Skin of body (tissue), 2 donors: ENCODE measurements around the gene ATP5F1D. TPM values are rescaled to one million over a fixed set of nuclear protein-coding genes. Genes with fewer than 3 reads are reported as not detected.
A peak's percentile ranks its signal among the peaks of the same experiment; 100 is the strongest.

ENCODE experiments used
- DNase-seq: peaks from one replicate; lab custom pipeline; 2025; lab: John Stamatoyannopoulos, UW
- total RNA-seq: library from RNA; depleted of rRNA; stranded (reverse); fragments of >200 nt; gene quantifications from one replicate; pipeline ENCODE4 v1.2.3, GENCODE V29; 2014

The ATP5F1D gene
- total RNA-seq, 1 donor from 2014 or later: 22.9 TPM

DNA sequence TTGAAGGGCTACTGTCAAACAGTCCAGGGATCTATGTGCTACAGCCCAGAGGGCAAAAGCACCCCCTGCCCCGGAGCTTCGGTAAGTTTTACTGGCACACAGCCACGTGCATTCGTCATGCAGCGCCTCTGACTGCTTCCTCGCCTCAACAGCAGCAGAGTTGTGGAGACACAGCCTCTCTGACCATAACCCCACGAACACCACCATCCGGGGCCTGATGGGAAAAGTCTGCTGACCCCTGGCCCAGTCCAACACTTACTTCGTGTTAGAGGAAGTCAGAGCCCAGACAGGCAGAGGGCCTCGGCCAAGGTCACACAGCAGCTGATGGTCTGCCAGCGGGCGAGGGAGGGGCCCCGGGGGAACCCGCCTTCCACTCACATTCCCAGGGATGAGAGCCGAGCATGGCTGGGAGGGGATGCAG lies 8.9 kb upstream of the ATP5F1D start:
- DNase-seq: no peak

GRCh38 chr19:1233115-1233667 lies 8.4 kb upstream of the ATP5F1D start:
- no peak for DNase-seq

DNA sequence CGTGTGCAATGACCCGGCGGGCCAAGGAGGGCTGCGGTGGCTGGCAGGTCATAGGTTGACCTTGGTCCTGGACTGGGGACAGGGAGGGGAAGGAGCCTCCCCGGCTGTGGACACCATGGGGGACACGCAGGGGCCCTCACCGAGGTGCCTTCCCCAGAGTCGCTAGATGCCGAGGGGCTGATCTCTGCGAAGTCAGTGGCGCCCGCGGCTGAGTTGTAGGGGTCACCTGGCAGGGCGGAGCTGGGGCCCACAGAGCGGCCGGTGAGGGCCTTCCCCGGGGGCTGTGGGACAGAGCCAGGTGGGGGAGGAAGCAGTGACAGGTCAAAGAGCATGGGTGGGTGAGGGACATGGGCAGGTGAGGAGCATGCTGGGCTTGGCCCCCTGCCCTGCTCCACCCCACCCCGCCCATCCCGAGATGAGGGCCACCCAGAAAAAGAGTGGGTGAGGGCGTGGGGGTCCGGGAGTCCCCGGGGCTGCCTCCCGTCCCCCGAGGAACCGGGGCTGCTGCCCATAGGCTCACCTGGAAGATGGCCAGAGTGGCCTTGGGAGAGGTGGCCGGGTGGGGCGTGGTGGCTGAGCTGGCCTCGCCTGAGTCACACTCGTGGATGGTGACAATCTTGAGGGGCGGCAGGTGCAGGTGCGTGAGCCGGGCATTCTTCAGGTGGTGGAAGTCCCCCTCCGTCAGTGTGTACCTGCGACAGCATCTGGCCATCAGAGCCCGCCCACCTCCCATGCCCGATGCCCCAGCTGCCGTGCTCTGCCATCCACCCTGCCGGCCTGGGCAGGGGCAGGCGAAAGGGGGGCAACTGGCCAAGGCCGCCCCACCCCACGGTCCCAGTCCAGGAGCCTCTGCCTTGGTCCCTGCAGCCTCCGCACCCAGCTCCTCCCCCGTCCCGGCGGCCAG lies 7.2 kb upstream of the ATP5F1D start:
- DNase-seq: no peak

GRCh38 chr19:1234955-1235380 lies 6.6 kb upstream of the ATP5F1D start:
- no peak for DNase-seq

DNA sequence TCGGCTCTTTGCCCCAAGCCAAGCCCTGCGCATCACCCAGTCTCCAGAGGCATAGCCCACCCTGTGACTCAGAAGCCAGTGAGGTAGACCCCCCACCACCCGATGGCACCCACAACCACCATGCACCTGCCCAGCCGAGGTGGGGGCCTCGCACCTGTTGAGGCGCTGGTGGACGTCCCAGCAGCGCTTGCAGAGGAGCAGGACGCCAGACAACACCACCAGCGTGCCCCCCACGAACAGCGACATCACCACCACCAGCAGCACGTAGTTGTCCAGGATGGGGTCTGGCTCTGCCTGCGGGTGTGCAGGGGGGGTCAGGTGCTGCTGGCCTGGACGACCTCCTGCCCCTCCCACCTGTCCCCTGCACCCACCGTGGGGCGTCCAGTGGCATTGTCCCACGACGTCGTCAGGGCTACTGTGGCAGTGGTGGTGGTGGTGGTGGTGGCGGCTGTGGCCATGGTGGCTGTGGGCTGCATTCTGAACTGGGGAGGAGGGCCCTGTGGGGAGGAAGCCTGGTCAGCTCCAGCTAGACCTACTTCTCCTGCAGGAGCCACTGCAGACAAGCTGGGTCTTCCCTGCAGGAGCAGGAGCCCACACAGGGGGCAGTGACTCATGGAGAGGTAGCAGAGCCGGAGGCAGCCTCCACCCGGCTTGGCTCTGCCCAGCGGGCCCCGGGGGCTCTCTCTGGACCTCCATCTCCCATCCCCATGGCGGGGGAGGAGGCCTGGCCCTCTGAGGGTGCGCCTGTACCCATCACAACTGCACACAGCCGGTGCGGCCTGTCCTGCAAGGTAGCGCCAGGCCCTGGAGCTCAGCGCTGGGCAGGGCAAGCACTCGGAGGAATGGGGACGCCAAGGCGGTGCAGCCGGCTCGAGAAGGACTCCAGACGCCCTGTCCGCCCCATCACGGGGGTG lies 5.7 kb upstream of the ATP5F1D start:
- no peak for DNase-seq

DNA sequence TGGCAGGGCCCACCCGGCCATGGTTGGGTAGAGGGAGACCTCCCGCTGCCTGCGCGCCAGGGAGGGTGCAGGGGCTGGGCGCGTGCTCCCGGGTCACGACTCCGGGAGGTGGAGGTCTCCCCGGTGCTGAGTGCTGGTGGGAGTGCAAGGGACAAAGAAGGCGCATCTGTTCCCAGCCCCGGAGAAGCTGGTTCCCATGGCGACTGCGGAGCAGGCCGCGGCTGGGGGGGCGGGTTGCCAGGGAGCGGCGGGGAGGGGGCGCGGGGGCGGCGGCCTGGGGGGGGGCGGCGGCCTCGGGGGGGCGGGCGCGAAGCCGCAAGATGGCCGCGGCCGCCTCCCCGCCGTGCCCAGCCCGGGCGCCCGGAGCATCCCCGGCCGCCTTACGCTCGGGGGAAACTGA lies 5.0 kb upstream of the ATP5F1D start:
- no peak for DNase-seq

DNA sequence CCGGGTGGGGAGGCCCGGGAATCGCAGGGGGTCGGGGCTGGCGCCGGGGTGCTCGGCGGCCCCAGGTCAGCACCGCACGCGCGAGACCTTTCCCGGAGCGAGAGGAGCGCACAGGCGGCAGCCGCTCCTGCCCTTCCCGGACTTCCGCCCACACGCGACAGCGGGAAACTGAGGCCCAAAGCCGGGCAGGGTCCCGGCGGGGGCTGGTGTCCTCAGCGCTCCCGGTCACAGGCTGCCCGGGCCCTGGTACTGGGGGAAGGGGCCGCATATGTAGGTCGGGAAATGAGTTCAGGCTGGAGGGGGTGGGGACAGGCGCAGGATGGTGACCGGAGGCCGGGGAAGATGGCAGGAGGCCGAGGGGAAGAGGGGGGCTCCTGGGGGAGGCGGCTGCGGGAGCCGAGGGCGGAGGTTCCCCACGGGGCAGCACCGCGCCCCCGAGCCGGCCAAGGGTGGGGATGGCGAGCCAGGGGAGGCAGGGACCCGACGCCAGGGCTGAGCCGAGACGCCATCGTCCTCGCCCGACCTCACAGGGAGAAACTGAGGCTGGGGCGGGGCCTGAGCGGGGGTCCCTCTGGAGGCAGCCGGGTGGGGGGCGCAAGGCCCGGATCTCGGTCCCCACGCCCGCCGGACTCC lies 4.4 kb upstream of the ATP5F1D start:
- no peak for DNase-seq

GRCh38 chr19:1237754-1238368 lies 3.7 kb upstream of the ATP5F1D start, which contains the start of gene CBARP:
TSS of gene CBARP (minus strand) at chr19:1238005. CDS start at chr19:1236100, 1,905 bp downstream.
- no peak for DNase-seq

DNA sequence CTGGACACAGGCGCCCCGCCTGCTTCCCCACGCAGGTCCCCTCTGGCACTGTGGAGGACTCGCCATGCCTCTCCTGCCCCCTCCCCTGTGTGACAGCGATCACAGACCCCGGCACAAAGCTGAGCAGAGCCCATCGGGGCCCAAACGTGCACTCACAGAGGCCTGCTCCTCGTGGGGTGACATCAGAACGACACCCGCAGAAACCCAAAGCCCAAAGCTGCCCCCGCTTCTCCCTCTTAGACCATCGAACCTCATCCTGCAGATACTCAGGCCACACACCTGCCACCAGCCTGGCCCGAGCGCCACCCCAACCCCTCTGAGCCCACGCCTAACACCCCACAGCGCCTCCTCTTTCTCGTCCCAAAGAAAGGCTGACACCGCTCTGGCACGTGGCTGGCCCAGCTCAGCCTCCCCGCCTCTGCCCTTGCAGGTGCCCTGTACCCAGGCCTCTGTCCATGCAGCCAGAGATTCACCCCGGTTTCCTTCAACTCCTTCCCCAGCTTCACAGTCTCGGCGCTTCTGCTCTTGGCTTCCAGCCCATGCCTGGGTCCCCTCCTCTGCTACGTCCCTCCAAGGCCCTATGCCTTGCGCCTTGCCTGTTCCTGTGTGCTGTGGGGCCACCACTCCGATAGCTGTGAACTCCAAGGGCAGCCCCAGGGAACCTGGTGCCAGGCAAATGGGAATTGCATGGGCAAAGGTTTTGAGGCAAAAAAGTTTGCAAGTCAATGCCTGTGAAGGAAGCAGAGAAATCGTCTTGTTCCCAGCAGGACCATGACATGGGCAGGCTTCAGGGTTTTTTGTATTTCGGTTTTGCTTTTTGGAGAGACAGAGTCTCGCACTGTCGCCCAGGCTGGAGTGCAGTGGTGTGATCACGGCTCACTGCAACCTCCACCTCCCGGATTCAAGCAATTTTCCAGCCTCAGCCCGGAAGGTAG lies 2.9 kb upstream of the ATP5F1D start:
- no peak for DNase-seq

GRCh38 chr19:1239420-1239795 lies 2.1 kb upstream of the ATP5F1D start:
- no peak for DNase-seq

DNA sequence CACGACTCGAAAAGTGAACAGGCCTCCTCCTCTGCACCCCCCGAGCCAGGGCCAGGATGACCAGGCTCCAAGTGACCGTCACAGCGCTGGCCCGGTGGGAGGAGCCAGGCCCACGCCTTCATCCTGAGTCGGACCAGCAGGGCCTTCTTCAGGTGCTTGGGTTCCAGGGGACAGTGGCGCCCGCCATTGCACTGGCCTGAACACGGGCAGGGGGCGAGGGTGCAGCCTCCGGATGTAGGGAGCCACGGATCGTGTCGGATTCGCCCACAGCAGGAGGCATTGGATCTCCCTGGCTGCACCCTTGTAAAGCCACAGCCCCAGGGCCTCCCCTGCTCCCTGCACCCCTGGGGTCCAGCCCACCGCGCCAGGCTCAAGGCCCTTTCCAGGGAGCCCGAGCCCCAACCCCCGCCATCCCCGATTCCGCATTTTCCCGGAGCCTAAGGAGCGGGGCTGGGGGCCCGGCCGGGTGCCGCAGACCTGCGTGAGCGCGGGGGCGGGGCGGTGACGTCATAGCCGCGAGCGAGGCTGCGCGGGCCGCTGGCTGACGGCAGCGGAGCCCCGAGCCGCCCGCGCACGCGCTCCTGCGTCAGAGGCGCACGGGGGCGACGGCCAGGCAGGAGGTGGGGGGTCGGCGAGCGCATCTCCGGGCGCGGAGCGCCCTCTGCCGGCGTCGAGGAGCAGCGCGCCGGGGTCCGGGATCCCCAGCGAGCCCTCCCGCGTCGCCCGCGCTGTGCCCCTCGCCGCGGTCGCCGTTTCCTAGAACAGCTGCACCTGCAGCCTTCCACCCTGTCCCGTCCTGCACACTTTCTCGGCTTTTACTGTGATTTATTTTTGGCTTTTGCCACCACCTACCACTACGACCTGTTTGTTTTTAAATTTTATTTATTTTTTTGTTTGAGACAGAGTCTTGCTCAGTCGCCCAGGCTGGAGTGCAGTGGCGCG lies 1.5 kb upstream of the ATP5F1D start:
- peak; percentile 94 for DNase-seq

- DNase-seq: no peak
Measured at GRCh38 chr19:1240925-1241324, 626 bp upstream of the ATP5F1D start.

DNA sequence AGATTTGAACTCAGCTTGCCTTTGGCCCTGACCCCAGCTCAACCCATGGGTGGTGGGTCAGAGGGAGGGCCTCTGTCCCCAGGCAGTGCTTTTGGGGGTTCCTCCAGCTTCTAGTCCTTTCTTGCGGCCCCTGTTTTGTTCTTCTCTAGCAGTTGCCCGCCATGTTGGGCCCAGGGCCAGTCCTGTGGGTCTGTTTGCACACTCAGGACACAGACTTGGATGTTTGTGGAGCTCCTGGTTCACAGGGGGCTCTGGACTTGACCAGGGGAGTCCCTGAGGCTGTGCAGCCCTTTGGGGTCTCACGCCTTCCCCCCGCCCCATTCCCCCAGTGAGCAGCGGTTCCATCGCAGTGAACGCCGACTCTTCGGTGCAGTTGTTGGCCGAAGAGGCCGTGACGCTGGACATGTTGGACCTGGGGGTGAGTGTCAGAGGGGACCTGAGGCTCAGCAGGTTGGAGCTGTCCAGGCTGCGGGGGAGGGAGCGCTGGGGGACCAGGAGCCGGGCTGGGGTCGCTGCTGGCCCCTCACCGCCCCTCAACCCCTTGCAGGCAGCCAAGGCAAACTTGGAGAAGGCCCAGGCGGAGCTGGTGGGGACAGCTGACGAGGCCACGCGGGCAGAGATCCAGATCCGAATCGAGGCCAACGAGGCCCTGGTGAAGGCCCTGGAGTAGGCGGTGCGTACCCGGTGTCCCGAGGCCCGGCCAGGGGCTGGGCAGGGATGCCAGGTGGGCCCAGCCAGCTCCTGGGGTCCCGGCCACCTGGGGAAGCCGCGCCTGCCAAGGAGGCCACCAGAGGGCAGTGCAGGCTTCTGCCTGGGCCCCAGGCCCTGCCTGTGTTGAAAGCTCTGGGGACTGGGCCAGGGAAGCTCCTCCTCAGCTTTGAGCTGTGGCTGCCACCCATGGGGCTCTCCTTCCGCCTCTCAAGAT lies 2.5 kb downstream of the ATP5F1D start:
- peak; percentile 63 for DNase-seq

GRCh38 chr19:1244693-1245451 lies 3.3 kb downstream of the ATP5F1D start:
- no peak for DNase-seq

DNA sequence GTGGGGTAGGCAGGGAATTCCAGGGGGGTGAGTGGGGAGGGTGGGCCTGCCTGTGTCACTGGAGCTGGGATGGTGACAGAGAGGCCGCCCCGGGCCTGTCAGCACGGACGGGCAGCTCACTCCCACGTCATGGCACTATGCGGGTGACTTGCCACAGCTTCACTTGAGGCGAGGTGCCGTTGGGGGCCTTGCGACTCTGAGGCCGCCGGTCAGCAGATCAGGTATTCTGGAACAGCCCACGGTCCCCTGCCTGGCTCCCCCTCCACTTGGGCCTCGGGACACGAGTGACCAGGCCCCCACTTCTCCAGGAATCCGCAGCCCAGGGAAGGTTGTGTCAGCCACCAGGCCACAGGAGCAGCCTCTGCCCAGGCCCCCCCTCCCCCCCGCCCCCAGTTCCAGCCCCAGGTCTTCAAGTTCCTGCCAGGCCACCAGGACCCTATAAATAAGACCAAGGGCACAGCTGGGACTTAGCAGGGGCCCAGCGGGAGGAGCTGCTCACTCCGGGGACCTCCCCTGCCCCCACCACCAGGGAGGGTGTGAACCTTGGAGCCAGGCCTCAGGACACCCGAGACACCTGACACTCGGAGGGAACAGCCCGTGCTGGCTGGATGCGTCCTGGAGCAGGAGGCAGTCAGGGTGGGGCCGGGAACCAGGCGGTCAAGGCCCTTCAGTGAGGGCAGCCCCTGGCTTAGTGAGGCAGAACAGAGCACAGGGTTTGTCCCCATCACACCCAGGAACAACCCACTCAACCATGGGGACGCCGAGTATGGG lies 4.1 kb downstream of the ATP5F1D start:
- DNase-seq: no peak
